ENCODE measurements around the gene PTK6.

The PTK6 gene

GRCh38 chr20:63542696-63543095 lies 5.5 kb upstream of the PTK6 start:
- DNase-seq, result no peak

GRCh38 chr20:63542031-63542559 lies 4.9 kb upstream of the PTK6 start:
- no peak for DNase-seq

GRCh38 chr20:63541371-63541770 lies 4.2 kb upstream of the PTK6 start:
- no peak for DNase-seq

- DNase-seq, result no peak
Measured at GRCh38 chr20:63540417-63541186, 3.4 kb upstream of the PTK6 start.

- DNase-seq, result no peak
Measured at GRCh38 chr20:63539441-63540370, 2.5 kb upstream of the PTK6 start.

GRCh38 chr20:63539092-63539430 lies 1.9 kb upstream of the PTK6 start:
- no peak for DNase-seq

GRCh38 chr20:63538204-63539091 lies 1.3 kb upstream of the PTK6 start:
- no peak for DNase-seq

- peak; percentile 92 for DNase-seq
Measured at GRCh38 chr20:63537525-63538203, 488 bp upstream of the PTK6 start.

GRCh38 chr20:63536241-63536977 lies 767 bp downstream of the PTK6 start:
- peak; percentile 18 for DNase-seq

- DNase-seq, result no peak
Measured at GRCh38 chr20:63534831-63535651, 2.1 kb downstream of the PTK6 start.

GRCh38 chr20:63534427-63534830 lies 2.7 kb downstream of the PTK6 start:
- no peak for DNase-seq

GRCh38 chr20:63533871-63534393 lies 3.2 kb downstream of the PTK6 start:
- DNase-seq, result no peak

- DNase-seq, result no peak
Measured at GRCh38 chr20:63533388-63533787, 3.8 kb downstream of the PTK6 start.

GRCh38 chr20:63532449-63532971 lies 4.7 kb downstream of the PTK6 start:
- DNase-seq, result no peak

- DNase-seq, result no peak
Measured at GRCh38 chr20:63531686-63532448, 5.3 kb downstream of the PTK6 start.

GRCh38 chr20:63530788-63531160 lies 6.4 kb downstream of the PTK6 start:
- no peak for DNase-seq

- DNase-seq, result no peak
Measured at GRCh38 chr20:63529861-63530787, 7.1 kb downstream of the PTK6 start.

Data from activated CD8-positive, alpha-beta memory T cell treated with anti-CD3 and anti-CD28 coated beads, Interleukin-2, amount 50 U/mL, for 4 hours (primary cell).